NB4 (cell line): ENCODE measurements around the gene ADAMTSL1.

ENCODE experiments used
- DNase-seq: peaks from one replicate; pipeline ENCODE4 v3.0.0; 2010; ENCODE audit warnings: low read depth
- H3K4me3 ChIP-seq: one replicate; pipeline ENCODE4 v1.5.1; 2011; ENCODE audit warnings: mild to moderate bottlenecking, low read depth, low read length, moderate library complexity
- CTCF ChIP-seq: IDR thresholded peaks from one replicate; pipeline ENCODE4 v1.5.1; 2012; ENCODE audit warnings: low read depth, low read length
- MAX ChIP-seq: IDR thresholded peaks from 2 replicates; pipeline ENCODE4 v1.6.1; 2011; ENCODE audit warnings: low read depth, low read length
- MYC ChIP-seq: IDR thresholded peaks from 2 replicates; pipeline ENCODE4 v1.6.1; 2011; ENCODE audit warnings: low read depth, low read length
- POLR2A ChIP-seq: IDR thresholded peaks from 2 replicates; pipeline ENCODE4 v1.6.1; 2011; ENCODE audit warnings: mild to moderate bottlenecking; ENCODE audit not compliant: insufficient read length; ENCODE audit errors: extremely low read depth

Gene ADAMTSL1

GRCh38 chr9:18606846-18607245, 132.9 kb downstream of the ADAMTSL1 start:
- DNase-seq: no peak
- TF ChIP-seq MAX (no peak), CTCF (no peak), MYC (no peak), POLR2A (no peak)
- H3K4me3 ChIP-seq: no peak overlapping the region

GRCh38 chr9:18608371-18608770, 134.4 kb downstream of the ADAMTSL1 start:
- H3K4me3 ChIP-seq: no peak overlapping the region
- no peak for TF ChIP-seq POLR2A
- TF ChIP-seq MAX: no peak
- TF ChIP-seq MYC: no peak
- TF ChIP-seq CTCF: no peak
- DNase-seq: no peak

- DNase-seq: no peak
- no peak overlapping the region for H3K4me3 ChIP-seq
- TF ChIP-seq CTCF (no peak), MYC (no peak), MAX (no peak), POLR2A (no peak)
Observed at GRCh38 chr9:18610956-18611355, 137.0 kb downstream of the ADAMTSL1 start.

- no peak for TF ChIP-seq POLR2A
- TF ChIP-seq MAX: no peak
- TF ChIP-seq MYC: no peak
- TF ChIP-seq CTCF: no peak
- DNase-seq: no peak
Observed at GRCh38 chr9:18611971-18612370, 138.0 kb downstream of the ADAMTSL1 start.

GRCh38 chr9:18614116-18614515, 140.2 kb downstream of the ADAMTSL1 start:
- TF ChIP-seq CTCF (no peak), POLR2A (no peak), MYC (no peak), MAX (no peak)
- H3K4me3 ChIP-seq: no peak overlapping the region
- DNase-seq: no peak

More at GRCh38 chr9:18611971-18612370, 138.0 kb downstream of the ADAMTSL1 start:
- no peak overlapping the region for H3K4me3 ChIP-seq

- no peak overlapping the region for H3K4me3 ChIP-seq
- DNase-seq: no peak
- TF ChIP-seq POLR2A: no peak
- TF ChIP-seq MAX: no peak
- no peak for TF ChIP-seq CTCF
- no peak for TF ChIP-seq MYC
Observed at GRCh38 chr9:18614651-18615050, 140.7 kb downstream of the ADAMTSL1 start.
